Measurements from ENCODE around the gene INPP5A.

The INPP5A gene

GRCh38 chr10:132494866-132495630, 42.5 kb upstream of the INPP5A start:
- no peak for FAIRE-seq
- no peak for TF ChIP-seq SPI1 (IDR thresholded peaks at IDR 0.05; ENCODE audit: low read depth, low read length)
- TF ChIP-seq POLR2AphosphoS5 (IDR thresholded peaks at IDR 0.05; ENCODE audit: low read depth, low read length), result no peak
- no peak for TF ChIP-seq POU2F2 (IDR thresholded peaks at IDR 0.05; ENCODE audit: low read depth, low read length)
- TF ChIP-seq PAX5 (IDR thresholded peaks at IDR 0.05; ENCODE audit: insufficient read depth, low read length, severe bottlenecking), result no peak
- TF ChIP-seq POLR2A (IDR thresholded peaks at IDR 0.05; ENCODE audit: low read depth, low read length), result no peak
- no peak for TF ChIP-seq TAF1 (IDR thresholded peaks at IDR 0.05; ENCODE audit: low read depth, low read length)
- no peak for DNase-seq (ENCODE audit: insufficient read length, low spot score)

- DNase-seq (ENCODE audit: insufficient read length, low spot score), result no peak
- FAIRE-seq, result no peak
- TF ChIP-seq PAX5 (IDR thresholded peaks at IDR 0.05; ENCODE audit: insufficient read depth, low read length, severe bottlenecking) (no peak), TAF1 (IDR thresholded peaks at IDR 0.05; ENCODE audit: low read depth, low read length) (no peak), POLR2A (IDR thresholded peaks at IDR 0.05; ENCODE audit: low read depth, low read length) (no peak), SPI1 (IDR thresholded peaks at IDR 0.05; ENCODE audit: low read depth, low read length) (no peak), POLR2AphosphoS5 (IDR thresholded peaks at IDR 0.05; ENCODE audit: low read depth, low read length) (no peak), POU2F2 (IDR thresholded peaks at IDR 0.05; ENCODE audit: low read depth, low read length) (no peak)
Observed at GRCh38 chr10:132496360-132497062, 41.1 kb upstream of the INPP5A start.

GRCh38 chr10:132497063-132497680, 40.4 kb upstream of the INPP5A start:
- TF ChIP-seq POLR2AphosphoS5 (IDR thresholded peaks at IDR 0.05; ENCODE audit: low read depth, low read length) (no peak), TAF1 (IDR thresholded peaks at IDR 0.05; ENCODE audit: low read depth, low read length) (no peak), SPI1 (IDR thresholded peaks at IDR 0.05; ENCODE audit: low read depth, low read length) (no peak), PAX5 (IDR thresholded peaks at IDR 0.05; ENCODE audit: insufficient read depth, low read length, severe bottlenecking) (no peak), POU2F2 (IDR thresholded peaks at IDR 0.05; ENCODE audit: low read depth, low read length) (no peak), POLR2A (IDR thresholded peaks at IDR 0.05; ENCODE audit: low read depth, low read length) (no peak)
- DNase-seq (ENCODE audit: insufficient read length, low spot score), result no peak
- no peak for FAIRE-seq

GRCh38 chr10:132497861-132498561, 39.6 kb upstream of the INPP5A start:
- FAIRE-seq, result no peak
- DNase-seq (ENCODE audit: insufficient read length, low spot score), result no peak
- TF ChIP-seq PAX5 (IDR thresholded peaks at IDR 0.05; ENCODE audit: insufficient read depth, low read length, severe bottlenecking), result no peak
- no peak for TF ChIP-seq SPI1 (IDR thresholded peaks at IDR 0.05; ENCODE audit: low read depth, low read length)
- no peak for TF ChIP-seq POLR2AphosphoS5 (IDR thresholded peaks at IDR 0.05; ENCODE audit: low read depth, low read length)
- no peak for TF ChIP-seq TAF1 (IDR thresholded peaks at IDR 0.05; ENCODE audit: low read depth, low read length)
- no peak for TF ChIP-seq POLR2A (IDR thresholded peaks at IDR 0.05; ENCODE audit: low read depth, low read length)
- TF ChIP-seq POU2F2 (IDR thresholded peaks at IDR 0.05; ENCODE audit: low read depth, low read length), result no peak

DNA sequence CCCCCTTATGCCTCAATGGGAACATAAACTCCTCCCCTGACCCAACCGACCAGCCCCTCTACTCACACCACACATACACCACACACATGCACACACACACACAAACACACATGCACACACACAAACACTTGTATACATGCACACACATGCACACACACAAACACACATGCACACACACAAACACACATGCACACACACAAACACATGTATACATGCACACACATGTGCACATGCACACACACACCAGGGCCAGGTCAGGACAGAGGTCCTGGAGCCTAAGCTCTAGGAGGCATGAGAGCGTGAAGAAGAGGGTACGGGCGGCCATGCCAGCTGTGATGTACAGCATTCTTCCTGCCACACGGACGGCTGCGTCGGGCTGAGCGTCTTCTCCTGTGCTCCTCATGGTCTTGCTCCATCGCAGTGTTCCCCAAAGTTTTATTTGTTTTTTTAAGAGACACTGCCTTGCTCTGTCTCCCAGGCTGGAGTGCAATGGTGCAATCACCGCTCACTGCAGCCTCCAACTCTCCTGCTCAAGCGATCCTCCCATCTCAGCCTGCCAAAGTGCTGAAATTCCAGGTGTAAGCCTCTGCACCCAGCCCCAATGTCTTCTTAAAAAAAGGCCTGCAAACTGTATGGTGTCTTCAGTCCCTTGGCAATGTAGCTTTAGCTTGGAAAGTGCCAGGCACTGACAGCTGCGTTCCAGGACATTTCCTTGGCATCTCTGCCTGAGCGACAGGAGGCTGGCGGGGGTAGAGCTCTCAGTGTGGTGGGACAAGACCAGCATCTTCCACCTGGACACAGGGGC, 38.8 kb upstream of the INPP5A start:
- no peak for TF ChIP-seq POU2F2 (IDR thresholded peaks at IDR 0.05; ENCODE audit: low read depth, low read length)
- FAIRE-seq (no peak), DNase-seq (ENCODE audit: insufficient read length, low spot score) (no peak)

DNA sequence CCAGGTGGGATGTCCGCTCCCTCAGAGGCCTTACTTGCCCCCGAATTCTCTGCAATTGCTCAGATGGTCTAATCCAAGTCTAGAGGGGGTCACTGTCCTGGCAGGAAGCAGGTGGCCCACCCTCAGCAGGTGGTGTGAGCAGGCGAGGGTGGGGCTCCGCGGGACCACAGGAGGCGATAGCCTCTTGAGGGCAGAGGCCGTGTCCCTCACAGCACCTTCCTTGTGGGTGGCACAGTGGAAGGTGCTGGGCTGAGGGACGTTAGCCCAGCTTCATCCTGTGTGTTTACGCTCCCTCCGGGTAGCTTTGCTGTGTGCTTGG, 38.3 kb upstream of the INPP5A start:
- TF ChIP-seq PAX5 (IDR thresholded peaks at IDR 0.05; ENCODE audit: insufficient read depth, low read length, severe bottlenecking) (no peak), POLR2AphosphoS5 (IDR thresholded peaks at IDR 0.05; ENCODE audit: low read depth, low read length) (no peak), SPI1 (IDR thresholded peaks at IDR 0.05; ENCODE audit: low read depth, low read length) (no peak), POU2F2 (IDR thresholded peaks at IDR 0.05; ENCODE audit: low read depth, low read length) (no peak), POLR2A (IDR thresholded peaks at IDR 0.05; ENCODE audit: low read depth, low read length) (no peak), TAF1 (IDR thresholded peaks at IDR 0.05; ENCODE audit: low read depth, low read length) (no peak)
- DNase-seq (ENCODE audit: insufficient read length, low spot score) (no peak), FAIRE-seq (no peak)

GRCh38 chr10:132500781-132501415, 36.7 kb upstream of the INPP5A start:
- DNase-seq (ENCODE audit: insufficient read length, low spot score), result no peak
- TF ChIP-seq POLR2AphosphoS5 (IDR thresholded peaks at IDR 0.05; ENCODE audit: low read depth, low read length) (no peak), PAX5 (IDR thresholded peaks at IDR 0.05; ENCODE audit: insufficient read depth, low read length, severe bottlenecking) (no peak), SPI1 (IDR thresholded peaks at IDR 0.05; ENCODE audit: low read depth, low read length) (no peak), POLR2A (IDR thresholded peaks at IDR 0.05; ENCODE audit: low read depth, low read length) (no peak)
- FAIRE-seq, result no peak

GRCh38 chr10:132502544-132503300, 34.9 kb upstream of the INPP5A start:
- TF ChIP-seq SPI1 (IDR thresholded peaks at IDR 0.05; ENCODE audit: low read depth, low read length), result no peak
- no peak for TF ChIP-seq POU2F2 (IDR thresholded peaks at IDR 0.05; ENCODE audit: low read depth, low read length)
- no peak for TF ChIP-seq POLR2AphosphoS5 (IDR thresholded peaks at IDR 0.05; ENCODE audit: low read depth, low read length)
- no peak for TF ChIP-seq POLR2A (IDR thresholded peaks at IDR 0.05; ENCODE audit: low read depth, low read length)
- no peak for TF ChIP-seq TAF1 (IDR thresholded peaks at IDR 0.05; ENCODE audit: low read depth, low read length)
- no peak for TF ChIP-seq PAX5 (IDR thresholded peaks at IDR 0.05; ENCODE audit: insufficient read depth, low read length, severe bottlenecking)
- no peak for DNase-seq (ENCODE audit: insufficient read length, low spot score)
- FAIRE-seq, result no peak
